HEK293T (cell line): ENCODE data around the gene HMGXB4.

ENCODE experiments used
- ELF4 ChIP-seq: fragments of 450-650 bp; IDR thresholded peaks from 2 replicates; pipeline ENCODE4 v1.6.1; 2017; ENCODE audit warnings: antibody characterized with exemption
- FOXK2 ChIP-seq: fragments of 450-650 bp; IDR thresholded peaks from 2 replicates; pipeline ENCODE4 v1.6.1; 2016; ENCODE audit warnings: mild to moderate bottlenecking
- HDGF ChIP-seq: fragments of 450-650 bp; IDR thresholded peaks from 2 replicates; pipeline ENCODE4 v1.6.1; 2017; ENCODE audit warnings: antibody characterized with exemption, borderline replicate concordance
- SP1 ChIP-seq: fragments of 450-650 bp; IDR thresholded peaks from 2 replicates; pipeline ENCODE4 v1.6.1; 2017
- TARDBP ChIP-seq: fragments of 450-650 bp; IDR thresholded peaks from 2 replicates; pipeline ENCODE4 v1.6.1; 2016

DNA sequence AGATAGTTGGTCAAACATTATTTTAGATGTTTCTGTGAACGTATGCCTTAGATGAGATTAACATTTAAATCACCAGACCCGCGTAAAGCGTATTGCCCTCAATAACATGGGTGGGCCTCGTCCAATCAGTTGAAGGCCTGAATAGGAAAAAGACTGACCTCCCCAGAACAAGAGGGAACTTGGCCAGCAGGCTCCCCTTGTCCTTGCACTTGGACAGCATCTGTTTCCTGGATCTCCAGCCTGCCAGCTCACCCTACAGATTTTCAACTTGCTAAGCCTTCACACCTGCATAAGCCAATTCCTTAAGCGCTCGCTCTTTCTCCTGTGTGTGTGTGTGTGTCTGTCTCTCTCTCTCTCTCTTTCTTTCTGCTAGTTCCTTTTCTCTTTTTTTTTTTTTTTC, 50.6 kb downstream of the HMGXB4 start:
- TF ChIP-seq SP1 (no peak), FOXK2 (no peak), HDGF (no peak), TARDBP (no peak), ELF4 (no peak)
